HL-60 (cell line): ENCODE measurements around the gene MIOS.

Experiments used
- DNase-seq, 2 experiments: peaks; one replicate each; pipeline ENCODE4 v3.0.0-alpha.2; 2010 to 2020; ENCODE audit warnings: low read depth in 1 of 2, low spot score in 1 of 2
- H3K27ac ChIP-seq: fragments of 250-450 bp; sonication (Bioruptor Pico); replicated peaks from 2 replicates; pipeline ENCODE4 v1.5.1; 2020; ENCODE audit warnings: mild to moderate bottlenecking, moderate library complexity
- H3K27me3 ChIP-seq: fragments of 250-450 bp; sonication (Bioruptor Pico); 2 replicates; pipeline ENCODE4 v1.5.1; 2021; ENCODE audit warnings: mild to moderate bottlenecking, moderate library complexity; ENCODE audit not compliant: insufficient read depth, poor library complexity, severe bottlenecking
- H3K4me3 ChIP-seq: replicated peaks from 2 replicates; pipeline ENCODE4 v1.5.1; 2011; ENCODE audit warnings: mild to moderate bottlenecking, control low read depth, low read length; ENCODE audit not compliant: insufficient read depth
- GABPA ChIP-seq: IDR thresholded peaks from 2 replicates; pipeline ENCODE4 v1.6.1; 2012; ENCODE audit warnings: low read depth
- POLR2AphosphoS5 ChIP-seq: IDR thresholded peaks from 2 replicates; pipeline ENCODE4 v1.6.1; 2012; ENCODE audit warnings: low read depth
- SPI1 ChIP-seq: IDR thresholded peaks from 2 replicates; pipeline ENCODE4 v1.6.1; 2012; ENCODE audit warnings: low read depth, mild to moderate bottlenecking, borderline replicate concordance
- TF ChIP-seq, protein P1 (sequence below): IDR thresholded peaks from 2 replicates; pipeline ENCODE4 v1.6.1; 2012; ENCODE audit warnings: low read depth; ENCODE audit not compliant: insufficient replicate concordance
- TF ChIP-seq, protein P2 (sequence below): IDR thresholded peaks from one replicate; pipeline ENCODE4 v1.5.1; 2011; ENCODE audit warnings: low read length, control low read depth, inconsistent platforms; ENCODE audit not compliant: insufficient read depth

Gene MIOS

DNA sequence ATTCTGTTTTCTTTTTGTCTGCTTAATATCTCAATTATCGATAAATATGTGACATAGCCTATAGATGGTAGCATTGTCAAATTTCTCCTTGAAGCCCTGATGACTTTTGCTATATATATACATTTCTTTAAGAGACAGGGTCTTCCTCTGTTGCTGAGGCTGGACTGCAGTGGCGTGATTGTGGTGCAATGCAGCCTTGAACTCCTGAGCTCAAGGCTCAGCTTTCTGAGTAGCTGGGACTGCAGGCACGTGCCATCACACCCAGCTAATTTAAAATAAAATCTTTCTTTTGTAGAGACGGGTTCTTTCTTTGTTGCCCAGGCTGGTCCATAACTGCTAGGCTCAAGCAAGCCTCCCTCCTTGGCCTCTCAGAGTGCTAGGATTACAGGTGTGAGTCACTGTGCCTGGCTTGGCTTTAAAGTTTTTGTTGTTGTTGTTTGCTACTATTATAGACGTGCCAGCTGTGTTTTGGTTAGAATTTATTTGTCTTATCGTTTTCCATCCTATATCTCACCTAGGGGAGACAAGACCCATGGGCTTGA, 80.9 kb downstream of the MIOS start:
- Histone ChIP-seq H3K27ac (no peak overlapping the region), H3K4me3 (no peak overlapping the region), H3K27me3 (no peaks in the 10 kb centered on the region)
- no peak for DNase-seq
- TF ChIP-seq GABPA: no peak
- TF ChIP-seq POLR2AphosphoS5: no peak
- TF ChIP-seq, protein P1, sequence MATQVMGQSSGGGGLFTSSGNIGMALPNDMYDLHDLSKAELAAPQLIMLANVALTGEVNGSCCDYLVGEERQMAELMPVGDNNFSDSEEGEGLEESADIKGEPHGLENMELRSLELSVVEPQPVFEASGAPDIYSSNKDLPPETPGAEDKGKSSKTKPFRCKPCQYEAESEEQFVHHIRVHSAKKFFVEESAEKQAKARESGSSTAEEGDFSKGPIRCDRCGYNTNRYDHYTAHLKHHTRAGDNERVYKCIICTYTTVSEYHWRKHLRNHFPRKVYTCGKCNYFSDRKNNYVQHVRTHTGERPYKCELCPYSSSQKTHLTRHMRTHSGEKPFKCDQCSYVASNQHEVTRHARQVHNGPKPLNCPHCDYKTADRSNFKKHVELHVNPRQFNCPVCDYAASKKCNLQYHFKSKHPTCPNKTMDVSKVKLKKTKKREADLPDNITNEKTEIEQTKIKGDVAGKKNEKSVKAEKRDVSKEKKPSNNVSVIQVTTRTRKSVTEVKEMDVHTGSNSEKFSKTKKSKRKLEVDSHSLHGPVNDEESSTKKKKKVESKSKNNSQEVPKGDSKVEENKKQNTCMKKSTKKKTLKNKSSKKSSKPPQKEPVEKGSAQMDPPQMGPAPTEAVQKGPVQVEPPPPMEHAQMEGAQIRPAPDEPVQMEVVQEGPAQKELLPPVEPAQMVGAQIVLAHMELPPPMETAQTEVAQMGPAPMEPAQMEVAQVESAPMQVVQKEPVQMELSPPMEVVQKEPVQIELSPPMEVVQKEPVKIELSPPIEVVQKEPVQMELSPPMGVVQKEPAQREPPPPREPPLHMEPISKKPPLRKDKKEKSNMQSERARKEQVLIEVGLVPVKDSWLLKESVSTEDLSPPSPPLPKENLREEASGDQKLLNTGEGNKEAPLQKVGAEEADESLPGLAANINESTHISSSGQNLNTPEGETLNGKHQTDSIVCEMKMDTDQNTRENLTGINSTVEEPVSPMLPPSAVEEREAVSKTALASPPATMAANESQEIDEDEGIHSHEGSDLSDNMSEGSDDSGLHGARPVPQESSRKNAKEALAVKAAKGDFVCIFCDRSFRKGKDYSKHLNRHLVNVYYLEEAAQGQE: no peak
- TF ChIP-seq, protein P2, sequence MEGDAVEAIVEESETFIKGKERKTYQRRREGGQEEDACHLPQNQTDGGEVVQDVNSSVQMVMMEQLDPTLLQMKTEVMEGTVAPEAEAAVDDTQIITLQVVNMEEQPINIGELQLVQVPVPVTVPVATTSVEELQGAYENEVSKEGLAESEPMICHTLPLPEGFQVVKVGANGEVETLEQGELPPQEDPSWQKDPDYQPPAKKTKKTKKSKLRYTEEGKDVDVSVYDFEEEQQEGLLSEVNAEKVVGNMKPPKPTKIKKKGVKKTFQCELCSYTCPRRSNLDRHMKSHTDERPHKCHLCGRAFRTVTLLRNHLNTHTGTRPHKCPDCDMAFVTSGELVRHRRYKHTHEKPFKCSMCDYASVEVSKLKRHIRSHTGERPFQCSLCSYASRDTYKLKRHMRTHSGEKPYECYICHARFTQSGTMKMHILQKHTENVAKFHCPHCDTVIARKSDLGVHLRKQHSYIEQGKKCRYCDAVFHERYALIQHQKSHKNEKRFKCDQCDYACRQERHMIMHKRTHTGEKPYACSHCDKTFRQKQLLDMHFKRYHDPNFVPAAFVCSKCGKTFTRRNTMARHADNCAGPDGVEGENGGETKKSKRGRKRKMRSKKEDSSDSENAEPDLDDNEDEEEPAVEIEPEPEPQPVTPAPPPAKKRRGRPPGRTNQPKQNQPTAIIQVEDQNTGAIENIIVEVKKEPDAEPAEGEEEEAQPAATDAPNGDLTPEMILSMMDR: no peak

DNA sequence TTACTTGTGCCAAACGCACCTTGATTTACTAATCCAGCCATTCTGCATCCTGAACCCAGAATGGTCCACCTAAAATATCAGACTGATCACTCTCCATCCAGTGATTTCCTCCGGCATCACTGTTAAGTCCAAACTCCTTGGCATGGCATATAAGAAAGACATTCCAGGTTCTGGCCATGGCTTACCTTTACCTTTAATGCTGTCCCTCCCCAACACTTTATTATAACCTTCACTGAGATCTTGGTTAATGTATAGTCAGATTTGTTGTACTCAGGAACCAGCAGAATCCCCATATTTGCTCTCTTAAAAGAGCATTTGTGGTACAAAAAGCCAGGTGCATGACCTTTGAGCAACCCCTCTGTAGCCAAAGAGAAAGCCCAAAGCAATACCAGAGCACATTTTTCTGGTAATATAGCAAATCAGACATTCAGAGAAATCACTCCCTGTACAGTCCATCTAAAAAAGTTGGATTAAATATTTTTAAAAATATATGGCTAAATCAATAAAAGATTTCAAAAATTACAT, 84.1 kb downstream of the MIOS start:
- no peak for DNase-seq
- no peak for TF ChIP-seq GABPA
- no peak for TF ChIP-seq POLR2AphosphoS5
- no peaks in the 10 kb centered on the region for H3K27me3 ChIP-seq
- H3K27ac ChIP-seq: no peak overlapping the region
- H3K4me3 ChIP-seq: no peak overlapping the region

DNA sequence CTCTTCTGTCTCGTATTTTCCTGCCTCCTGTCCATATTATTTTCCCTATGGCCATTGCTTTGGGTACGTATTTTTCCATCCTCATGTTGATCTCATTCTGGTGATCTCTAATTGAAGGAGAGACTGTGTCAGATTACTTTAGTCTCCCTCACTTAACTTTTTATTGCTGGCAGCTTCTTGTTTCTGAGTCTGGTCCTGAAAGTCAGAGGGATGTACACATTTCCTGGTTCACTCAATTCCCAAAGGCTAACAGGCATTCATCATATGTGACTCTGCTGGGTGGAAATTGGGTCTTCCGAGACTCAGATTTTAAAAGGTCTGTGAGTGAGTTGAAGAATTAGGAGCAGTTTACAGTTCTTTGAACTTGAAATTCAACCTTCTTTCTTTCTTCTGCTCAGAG, 84.8 kb downstream of the MIOS start:
- TF ChIP-seq, protein P1: no peak
- TF ChIP-seq GABPA (no peak), POLR2AphosphoS5 (no peak), SPI1 (no peak)
- TF ChIP-seq, protein P2: no peak
- Histone ChIP-seq H3K27me3 (no peaks in the 10 kb centered on the region), H3K27ac (no peak overlapping the region), H3K4me3 (no peak overlapping the region)
- no peak for DNase-seq

DNA sequence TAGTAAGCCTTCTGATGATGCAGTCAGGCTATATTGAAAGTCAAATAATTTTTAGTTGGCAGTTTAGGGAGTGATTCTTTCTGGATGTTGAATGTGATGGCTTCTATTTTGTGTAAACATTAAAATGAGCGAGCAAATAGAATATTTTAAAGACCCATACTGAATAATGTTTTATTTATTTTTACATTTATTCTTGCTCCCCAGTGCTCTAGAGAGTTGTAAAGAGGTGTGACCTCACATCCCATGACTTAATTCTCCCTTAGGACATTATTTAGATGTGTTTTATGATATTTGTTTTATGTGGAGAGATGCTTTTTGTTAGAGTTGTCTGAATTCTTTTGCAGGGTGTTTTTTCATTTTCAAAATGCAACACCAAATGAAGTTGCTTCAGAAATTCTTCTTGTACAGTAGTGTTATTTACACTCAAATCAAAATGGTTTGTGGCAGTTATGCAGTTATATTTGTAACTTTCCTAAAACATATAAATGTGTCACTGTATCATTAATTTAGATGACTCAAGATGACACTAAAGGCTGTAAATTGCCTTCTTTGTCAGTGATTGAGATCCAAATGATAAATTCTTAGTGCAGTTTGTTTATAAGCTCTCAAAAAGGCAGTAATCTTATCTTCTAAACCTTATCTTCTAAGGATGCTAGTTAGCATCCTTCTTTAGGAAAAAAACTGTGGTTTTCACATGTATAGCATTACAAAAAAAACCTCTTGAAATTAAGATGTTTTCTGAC, 86.3 kb downstream of the MIOS start:
- Histone ChIP-seq H3K27ac (no peak overlapping the region), H3K27me3 (no peaks in the 10 kb centered on the region), H3K4me3 (no peak overlapping the region)
- no peak for DNase-seq
- TF ChIP-seq, protein P1: no peak
- TF ChIP-seq GABPA: no peak
- no peak for TF ChIP-seq POLR2AphosphoS5
- TF ChIP-seq SPI1: no peak
- TF ChIP-seq, protein P2: no peak
